PC-3 (cell line): ENCODE measurements around the gene P2RY11. TPM values are rescaled to one million over a fixed set of nuclear protein-coding genes. Genes with fewer than 3 reads are reported as not detected.

Experiments
- ATAC-seq: fragments of 200-7000 bp; cut with Tn5 transposase; 2 replicates; pipeline ENCODE4 v1.9.1; 2020; ENCODE audit warnings: mild to moderate bottlenecking, moderate library complexity
- BruUV-seq: library from RNA; stranded (reverse); fragments of 400-500 nt; replicated peaks from 2 replicates; lab custom pipeline; 2021; lab: Mats Ljungman, UMichigan
- CTCF ChIA-PET: fragments of 300-600 bp; sonication (Branson Sonifier 250); formaldehyde crosslinking; loops from one replicate; lab custom pipeline; 2022; ENCODE audit warnings: antibody characterized with exemption; lab: Charles Lee
- POLR2A ChIA-PET: fragments of 300-600 bp; sonication (Branson Sonifier 250); formaldehyde crosslinking; loops from one replicate; lab custom pipeline; 2022; ENCODE audit warnings: antibody characterized with exemption; ENCODE audit not compliant: unreplicated experiment; lab: Charles Lee
- DNase-seq: peaks from one replicate; pipeline ENCODE4 v3.0.0-alpha.2; 2015
- H2AFZ ChIP-seq: fragments of 300-600 bp; sonication (generic); 2 replicates; pipeline ENCODE4 v1.6.0; 2016; ENCODE audit warnings: antibody characterized with exemption, low read length
- H3F3A ChIP-seq: fragments of 300-600 bp; sonication (generic); one replicate; pipeline ENCODE4 v1.6.0; 2017; ENCODE audit warnings: antibody characterized with exemption, low read length, control low read depth, mild to moderate bottlenecking; ENCODE audit not compliant: unreplicated experiment
- H3K27ac ChIP-seq: fragments of 300-600 bp; sonication (generic); 2 replicates; pipeline ENCODE4 v1.5.1; 2016; ENCODE audit warnings: mild to moderate bottlenecking, low read length
- H3K27me3 ChIP-seq: fragments of 300-600 bp; sonication (generic); 2 replicates; pipeline ENCODE4 v1.6.1; 2016; ENCODE audit warnings: low read length, mixed read lengths
- H3K36me3 ChIP-seq: fragments of 300-600 bp; sonication (generic); 2 replicates; pipeline ENCODE4 v1.6.1; 2016; ENCODE audit warnings: low read depth, mixed run types, low read length, mixed read lengths
- H3K4me1 ChIP-seq: fragments of 300-600 bp; sonication (generic); 2 replicates; pipeline ENCODE4 v1.5.1; 2016; ENCODE audit warnings: low read length; ENCODE audit not compliant: insufficient read depth
- H3K4me2 ChIP-seq: fragments of 300-600 bp; sonication (generic); 2 replicates; pipeline ENCODE4 v1.6.0; 2016; ENCODE audit warnings: low read length
- H3K4me3 ChIP-seq: fragments of 300-600 bp; sonication (generic); 2 replicates; pipeline ENCODE4 v1.5.1; 2016; ENCODE audit warnings: mild to moderate bottlenecking, low read length, mixed read lengths
- H3K79me2 ChIP-seq: fragments of 300-600 bp; sonication (generic); 2 replicates; pipeline ENCODE4 v1.6.1; 2017; ENCODE audit warnings: low read length, mixed read lengths
- H3K9ac ChIP-seq: fragments of 300-600 bp; sonication (generic); 2 replicates; pipeline ENCODE4 v1.6.0; 2016; ENCODE audit warnings: mild to moderate bottlenecking, low read length
- H3K9me2 ChIP-seq: fragments of 300-600 bp; sonication (generic); replicated peaks from 2 replicates; pipeline ENCODE4 v1.6.1; 2016; ENCODE audit warnings: mixed run types, low read length, mixed read lengths
- H3K9me3 ChIP-seq: fragments of 300-600 bp; sonication (generic); 2 replicates; pipeline ENCODE4 v1.6.1; 2016; ENCODE audit warnings: low read length, mixed read lengths
- H4K20me1 ChIP-seq: fragments of 300-600 bp; sonication (generic); 2 replicates; pipeline ENCODE4 v1.6.1; 2016; ENCODE audit warnings: low read length, mixed read lengths
- CTCF ChIP-seq: fragments of 300-600 bp; sonication (generic); conservative IDR thresholded peaks from 2 replicates; pipeline ENCODE4 v1.5.1; 2017; ENCODE audit warnings: antibody characterized with exemption, low read depth, mild to moderate bottlenecking, low read length
- EZH2 ChIP-seq: fragments of 300-600 bp; sonication (generic); IDR thresholded peaks from one replicate; pipeline ENCODE4 v1.6.1; 2017; ENCODE audit warnings: antibody characterized with exemption, mild to moderate bottlenecking, low read length; ENCODE audit not compliant: unreplicated experiment
- EZH2phosphoT487 ChIP-seq: fragments of 300-600 bp; sonication (generic); IDR thresholded peaks from 2 replicates; pipeline ENCODE4 v1.6.1; 2018; ENCODE audit warnings: mild to moderate bottlenecking, antibody characterized with exemption, low read length, borderline replicate concordance
- intact Hi-C: fragments of 100-400 bp; cut with micrococcal nuclease; formaldehyde crosslinking; loops from 2 replicates; pipeline ENCODE4 v1.9.0; 2023
- total RNA-seq: library from RNA; depleted of rRNA; stranded (reverse); fragments of >200 nt; gene quantifications from 2 replicates; pipeline ENCODE4 v1.2.3, GENCODE V29; 2014

P2RY11 gene
- total RNA-seq, 1 experiment from 2014 or later = 11.1 TPM

- no peak overlapping the region for H3K27ac ChIP-seq
- no peaks in the 10 kb centered on the region for H3K9me2 ChIP-seq
- H3K9ac ChIP-seq = no peak overlapping the region
- ATAC-seq = no peak
- H3K27me3 ChIP-seq = no peaks in the 10 kb centered on the region
- no peaks in the 10 kb centered on the region for H3K36me3 ChIP-seq
- no peaks in the 10 kb centered on the region for H3F3A ChIP-seq
- ChIA-PET CTCF (no interaction called here), POLR2A (no interaction called here)
- no peaks in the 10 kb centered on the region for H4K20me1 ChIP-seq
- H3K4me2 ChIP-seq = no peak overlapping the region
- H2AFZ ChIP-seq = no peak overlapping the region
- peaks cover 4% of the 10 kb centered on the region; the same call in 1 of the 2 replicates for H3K4me1 ChIP-seq
- no peaks in the 10 kb centered on the region for H3K79me2 ChIP-seq
- no peak for DNase-seq
- no peaks in the 10 kb centered on the region for H3K9me3 ChIP-seq
- H3K4me3 ChIP-seq = no peak overlapping the region
- BruUV-seq = no TSS peak
- TF ChIP-seq CTCF (no peak), EZH2 (no peak), EZH2phosphoT487 (no peak)
- intact Hi-C loops = no loop called here
Observed at GRCh38 chr19:10089801-10090375, 21.6 kb upstream of the P2RY11 start.

- BruUV-seq = no TSS peak
- no peak for ATAC-seq
- H3K9me3 ChIP-seq = no peaks in the 10 kb centered on the region
- no peaks in the 10 kb centered on the region for H3K9me2 ChIP-seq
- DNase-seq = no peak
- no peaks in the 10 kb centered on the region for H3K36me3 ChIP-seq
- ChIA-PET CTCF (no interaction called here), POLR2A (no interaction called here)
- H3K27me3 ChIP-seq = no peaks in the 10 kb centered on the region
- no peak overlapping the region for H2AFZ ChIP-seq
- intact Hi-C loops = no loop called here
- no peak for TF ChIP-seq EZH2phosphoT487
- TF ChIP-seq CTCF = no peak
- TF ChIP-seq EZH2 = no peak
- H3K9ac ChIP-seq = no peak overlapping the region
- no peak overlapping the region for H3K4me3 ChIP-seq
- H3K79me2 ChIP-seq = no peaks in the 10 kb centered on the region
- H3F3A ChIP-seq = no peaks in the 10 kb centered on the region
- no peaks in the 10 kb centered on the region for H4K20me1 ChIP-seq
- no peak overlapping the region for H3K4me2 ChIP-seq
- H3K27ac ChIP-seq = no peak overlapping the region
- H3K4me1 ChIP-seq = peaks cover 10% of the 10 kb centered on the region
Observed at GRCh38 chr19:10091370-10091687, 20.2 kb upstream of the P2RY11 start.

GRCh38 chr19:10091895-10092641, 19.4 kb upstream of the P2RY11 start:
- no peak for DNase-seq
- Histone ChIP-seq H3K4me2 (no peak overlapping the region), H3F3A (no peaks in the 10 kb centered on the region), H2AFZ (no peak overlapping the region), H3K9ac (no peak overlapping the region), H3K27me3 (no peaks in the 10 kb centered on the region), H3K36me3 (no peaks in the 10 kb centered on the region), H3K79me2 (no peaks in the 10 kb centered on the region), H3K4me3 (no peak overlapping the region), H3K27ac (no peak overlapping the region), H4K20me1 (no peaks in the 10 kb centered on the region), H3K9me3 (no peaks in the 10 kb centered on the region), H3K9me2 (no peaks in the 10 kb centered on the region), H3K4me1 (peaks cover 11% of the 10 kb centered on the region)
- POLR2A ChIA-PET = no interaction called here
- CTCF ChIA-PET = no interaction called here
- TF ChIP-seq EZH2phosphoT487 = no peak
- no peak for TF ChIP-seq EZH2
- no peak for TF ChIP-seq CTCF
- ATAC-seq = no peak
- BruUV-seq = TSS peak; percentile 15
- intact Hi-C loops = no loop called here
